OCI-LY1 (cell line): ENCODE results near the gene UBE2H.

Source experiments
- CTCF ChIP-seq: fragments of 200-600 bp; sonication (generic), shearing (Covaris generic); IDR thresholded peaks from 2 replicates; pipeline ENCODE4 v1.5.1; 2017; ENCODE audit warnings: mild to moderate bottlenecking, antibody characterized with exemption, low read length, moderate library complexity, mixed read lengths
- EZH2 ChIP-seq: fragments of 200-600 bp; sonication (generic), shearing (Covaris generic); IDR thresholded peaks from 2 replicates; pipeline ENCODE4 v1.8.0; 2017; ENCODE audit warnings: borderline replicate concordance, mixed run types, mild to moderate bottlenecking, antibody characterized with exemption, low read length, moderate library complexity, mixed read lengths

GRCh38 chr7:129925416-129926002 lies 27.3 kb downstream of the UBE2H start:
- TF ChIP-seq CTCF (no peak), EZH2 (no peak)
